ENCODE measurements around the gene ACTA2.

The ACTA2 gene

DNA sequence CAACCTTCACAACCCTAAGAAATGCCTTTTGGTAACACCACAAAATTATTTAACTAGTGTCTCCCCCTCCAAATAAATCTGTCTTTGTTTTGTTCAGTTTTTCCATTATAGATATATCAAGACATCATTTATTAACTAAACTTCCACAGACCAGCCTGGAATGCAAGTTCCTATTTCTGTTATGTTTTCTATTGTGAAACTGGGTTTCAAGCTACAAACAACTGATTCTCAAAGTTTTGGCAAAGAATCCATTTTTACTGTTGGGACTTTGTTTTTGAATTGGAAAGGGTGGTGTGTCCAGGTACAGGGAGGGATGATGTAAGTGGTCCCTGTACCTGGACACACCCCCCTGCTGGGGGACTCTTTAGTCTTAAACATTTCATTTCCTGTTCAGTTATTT lies 36.3 kb downstream of the ACTA2 start:
- DNase-seq = no peak

DNA sequence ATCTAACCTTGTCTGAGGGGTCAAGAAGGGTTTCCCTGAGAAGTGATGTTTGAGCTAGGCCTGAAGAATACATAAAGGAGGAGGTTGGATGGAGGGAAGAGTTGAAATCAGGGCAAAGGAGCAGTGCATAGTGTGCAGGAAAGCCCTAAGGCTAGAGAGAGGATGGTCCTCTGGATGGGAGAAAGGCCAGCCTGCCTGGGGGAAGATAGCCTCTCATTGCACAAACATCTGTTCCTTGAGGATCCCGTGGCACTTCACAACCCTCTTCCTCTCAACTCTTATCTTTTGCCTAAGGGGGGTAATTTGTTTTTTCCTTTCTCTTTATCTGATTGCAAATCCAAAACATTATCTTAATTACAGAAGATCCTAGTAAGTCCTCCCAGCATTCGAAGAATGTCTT lies 36.8 kb downstream of the ACTA2 start:
- no peak for DNase-seq

DNA sequence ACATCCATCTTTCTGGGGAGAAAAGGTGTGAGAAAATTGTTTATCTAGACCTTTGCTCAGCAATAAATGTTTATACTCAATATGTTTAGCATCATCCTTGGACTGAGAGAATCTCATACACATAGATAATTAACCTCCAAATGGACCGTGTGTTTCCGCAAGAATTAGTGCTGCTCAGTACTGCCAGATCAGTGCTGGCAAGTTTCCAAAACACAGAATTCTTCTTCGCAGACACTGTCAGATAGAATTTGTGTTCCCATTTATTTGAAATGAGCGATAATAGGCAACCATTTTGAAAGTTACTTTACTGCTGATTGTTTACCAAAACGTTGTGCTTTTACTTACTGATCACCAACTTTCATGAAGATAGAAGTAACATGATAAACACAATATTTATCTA lies 38.8 kb downstream of the ACTA2 start:
- DNase-seq = peak; percentile 57

GRCh38 chr10:88913127-88913526 lies 39.4 kb downstream of the ACTA2 start:
- peak; percentile 91 for DNase-seq

DNA sequence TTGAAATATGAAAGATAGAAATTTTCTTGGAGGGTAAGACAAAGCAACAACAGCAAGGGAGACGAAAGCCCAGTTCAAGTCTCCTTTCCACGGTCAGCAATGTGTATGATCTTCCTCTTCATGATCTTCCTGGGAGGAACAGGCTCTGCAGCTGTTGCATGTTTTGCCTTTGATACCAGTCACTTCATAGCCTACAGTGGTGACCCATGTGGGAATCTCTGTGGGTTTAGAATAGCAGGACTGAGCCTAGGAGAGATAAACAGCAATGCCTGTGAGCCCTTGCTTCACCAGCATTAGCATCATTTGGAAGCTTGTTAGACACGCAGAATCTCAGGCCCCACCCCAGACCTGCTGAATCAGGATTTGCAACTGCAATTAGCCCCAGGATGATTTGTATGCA lies 40.7 kb downstream of the ACTA2 start:
- DNase-seq = no peak

GRCh38 chr10:88911116-88911515 lies 41.5 kb downstream of the ACTA2 start:
- DNase-seq = no peak

GRCh38 chr10:88908194-88908593 lies 44.4 kb downstream of the ACTA2 start:
- no peak for DNase-seq

DNA sequence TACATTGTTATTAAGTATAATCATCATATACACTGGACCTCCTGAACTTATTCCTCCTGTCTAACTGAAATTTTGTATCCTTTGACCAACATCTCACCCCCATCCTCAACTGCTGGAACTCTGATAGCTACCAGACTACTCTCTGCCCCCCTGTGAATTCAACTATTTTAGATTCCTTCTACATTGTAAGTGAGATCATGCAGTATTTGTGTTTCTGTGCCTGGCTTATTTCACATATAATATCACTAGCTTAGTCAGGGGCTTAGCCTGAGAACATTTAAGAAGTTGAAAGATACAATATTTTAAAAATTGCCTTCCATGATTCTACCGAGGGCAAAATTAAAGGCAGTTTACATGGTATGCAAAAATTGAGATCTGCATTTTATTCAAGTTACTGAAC lies 45.7 kb downstream of the ACTA2 start:
- DNase-seq = no peak

GRCh38 chr10:88903715-88904114 lies 48.9 kb downstream of the ACTA2 start:
- no peak for DNase-seq

GRCh38 chr10:88901984-88902789 lies 50.4 kb downstream of the ACTA2 start:
- no peak for DNase-seq

GRCh38 chr10:88901206-88901983 lies 51.2 kb downstream of the ACTA2 start:
- no peak for DNase-seq

GRCh38 chr10:88899886-88900285 lies 52.7 kb downstream of the ACTA2 start:
- DNase-seq = no peak

- DNase-seq = no peak
These were observed 53.8 kb downstream of the ACTA2 start for GRCh38 chr10:88898727-88899126.

- no peak for DNase-seq
These were observed 55.3 kb downstream of the ACTA2 start for GRCh38 chr10:88896994-88897853.

DNA sequence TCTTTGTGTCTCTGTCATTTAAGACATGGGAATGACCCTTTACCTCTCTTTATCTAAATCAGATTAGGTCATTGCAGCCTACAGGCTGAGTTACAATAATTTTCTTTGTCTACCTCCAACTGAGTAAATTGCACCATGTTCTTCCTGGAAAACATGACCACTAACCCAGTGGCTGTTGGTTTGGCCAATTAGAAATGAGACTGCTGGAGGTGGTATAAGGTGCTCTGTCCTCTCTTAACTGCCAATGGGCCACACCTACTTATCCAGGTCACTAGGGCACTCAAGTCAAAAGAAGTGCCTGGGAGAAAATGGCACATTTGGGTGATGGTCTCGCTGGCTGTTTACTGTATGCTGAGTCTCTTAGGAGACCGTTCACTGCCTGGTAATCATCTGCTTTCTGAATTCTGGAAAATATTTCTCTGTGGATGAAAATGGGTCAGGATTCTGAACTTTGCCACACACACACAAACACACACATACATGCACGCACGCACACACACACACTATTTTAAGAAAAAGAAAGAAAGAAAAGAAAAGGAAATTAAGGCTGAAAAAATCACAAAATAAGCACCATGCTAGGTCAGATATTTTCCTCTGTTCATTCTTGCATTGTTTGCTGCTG lies 56.1 kb downstream of the ACTA2 start:
- no peak for DNase-seq

GRCh38 chr10:88895250-88895649 lies 57.3 kb downstream of the ACTA2 start:
- DNase-seq = no peak

DNA sequence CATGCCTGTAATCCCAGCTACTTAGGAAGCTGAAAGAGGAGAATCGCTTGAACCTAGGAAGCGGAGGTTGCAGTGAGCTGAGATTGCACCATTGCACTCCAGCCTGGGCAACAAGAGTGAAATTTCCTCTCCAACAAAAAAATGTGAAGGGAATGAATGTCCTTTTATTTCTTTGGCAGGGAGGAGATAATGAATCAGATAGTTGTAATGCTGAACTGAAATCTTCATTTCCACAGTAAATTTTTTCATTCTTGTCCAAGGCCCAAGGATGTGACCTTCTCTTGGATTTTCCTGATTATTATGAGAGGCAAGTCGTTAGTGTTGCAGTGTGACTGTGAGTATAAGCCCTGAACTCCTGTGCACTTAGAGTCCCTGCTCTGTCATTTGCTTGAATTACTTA lies 59.0 kb downstream of the ACTA2 start:
- no peak for DNase-seq

GRCh38 chr10:88892222-88892967 lies 60.2 kb downstream of the ACTA2 start:
- DNase-seq = no peak

DNA sequence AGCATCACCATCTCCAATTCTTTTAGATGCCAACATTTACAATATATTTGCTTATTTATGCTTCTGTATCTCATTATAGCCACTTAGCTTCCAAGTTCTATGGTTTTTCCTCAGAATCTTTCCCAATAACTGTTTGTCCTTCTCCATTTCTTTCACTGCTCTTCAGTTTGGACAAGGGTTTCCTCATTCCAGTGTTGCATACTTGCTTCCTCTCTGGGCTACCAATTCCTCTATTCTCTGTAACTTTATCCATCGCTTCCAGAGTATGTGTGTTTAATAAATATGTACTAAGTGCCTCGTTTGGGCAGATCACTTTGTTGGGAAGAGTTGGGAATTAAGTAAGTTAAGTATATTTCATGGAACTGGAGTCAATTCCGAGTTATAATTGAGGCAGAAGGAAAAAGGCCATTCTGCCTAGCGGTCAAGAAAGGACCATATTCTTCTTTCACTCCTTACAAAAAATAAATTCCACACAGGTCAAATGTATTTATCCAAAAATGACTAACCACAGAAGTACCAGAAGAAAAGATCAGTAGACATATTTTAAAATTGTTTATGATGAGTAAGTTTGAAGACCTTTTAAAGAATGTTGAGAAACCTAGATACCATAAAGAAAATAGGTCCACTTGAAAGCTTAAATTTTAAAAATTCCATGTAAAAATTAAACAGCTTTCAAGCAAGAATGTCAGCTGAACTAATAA lies 61.7 kb downstream of the ACTA2 start:
- DNase-seq = no peak

DNA sequence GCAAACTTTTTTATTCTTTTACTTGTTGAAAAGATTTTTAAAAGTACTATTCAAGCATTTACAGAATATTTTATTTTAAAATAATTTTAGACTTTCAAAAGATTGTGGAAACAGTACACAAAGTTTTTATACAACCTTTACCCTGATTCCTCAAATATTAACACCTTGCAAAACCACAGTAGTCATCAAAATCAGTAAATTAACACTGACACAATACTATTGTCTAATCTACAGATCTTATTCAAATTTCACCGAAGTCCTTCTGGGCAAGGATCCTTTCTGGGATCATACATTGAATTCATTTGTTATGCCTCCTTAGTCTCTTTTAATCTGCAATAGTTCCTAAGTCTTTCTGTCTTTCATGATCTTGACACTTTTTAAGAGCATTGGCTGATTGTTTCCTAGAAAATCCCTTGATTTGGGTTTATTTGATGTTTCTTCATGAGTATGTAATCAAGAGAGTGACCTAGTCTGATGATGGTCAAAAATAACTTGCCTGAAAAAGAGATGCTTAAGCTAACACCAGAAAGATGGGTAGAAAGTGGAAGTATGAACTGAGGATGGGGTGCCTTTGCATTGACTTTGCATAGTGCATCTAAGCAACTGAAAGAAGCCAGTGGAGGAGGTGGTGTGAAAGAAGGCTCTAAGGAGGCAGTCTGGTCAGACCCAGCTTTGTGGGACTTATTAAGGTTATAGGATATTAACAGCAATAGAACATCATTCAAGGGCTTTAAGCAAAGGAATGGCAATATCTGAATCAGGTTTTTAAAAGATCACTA lies 62.8 kb downstream of the ACTA2 start:
- no peak for DNase-seq
